Upper lobe of left lung (tissue), 4 donors: ENCODE results near the gene MCTP1.

Experiments
- POLR2A ChIP-seq, 4 donors: fragments of 450-650 bp; IDR thresholded peaks; one replicate each; pipeline ENCODE4 v1.5.1; 2016 to 2017; ENCODE audit warnings: antibody characterized with exemption in 4 of 4, mild to moderate bottlenecking in 2 of 4
- POLR2AphosphoS5 ChIP-seq, 2 donors: sonication (generic); formaldehyde crosslinking; IDR thresholded peaks; one replicate each; pipeline ENCODE4 v1.5.1; 2017; ENCODE audit warnings: antibody characterized with exemption in 2 of 2
- TF ChIP-seq, protein P1 (sequence below), 6 experiments: fragments of 450-650 bp in 4 of 6; fragments of 200-600 bp in 2 of 6; sonication (generic) in 2 of 6; IDR thresholded peaks; one replicate each; pipeline ENCODE4 v1.5.1; 2016 to 2019; ENCODE audit warnings: antibody characterized with exemption in 6 of 6

DNA sequence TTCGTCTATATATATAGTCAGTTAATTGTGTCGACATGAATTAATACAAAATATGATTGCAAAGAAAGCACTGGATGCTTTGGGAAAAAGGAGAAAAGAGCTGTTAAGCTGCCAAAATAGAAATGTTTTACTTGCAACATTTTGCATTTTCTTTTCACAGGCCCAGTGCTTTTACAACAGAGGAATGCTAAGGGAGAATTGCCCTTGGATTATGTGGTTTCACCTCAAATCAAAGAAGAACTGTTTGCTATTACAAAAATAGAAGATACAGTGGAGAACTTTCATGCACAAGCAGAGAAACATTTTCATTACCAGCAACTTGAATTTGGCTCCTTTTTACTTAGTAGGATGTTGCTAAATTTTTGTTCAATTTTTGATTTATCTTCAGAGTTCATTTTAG lies 590.2 kb downstream of the MCTP1 start:
- TF ChIP-seq, protein P1, sequence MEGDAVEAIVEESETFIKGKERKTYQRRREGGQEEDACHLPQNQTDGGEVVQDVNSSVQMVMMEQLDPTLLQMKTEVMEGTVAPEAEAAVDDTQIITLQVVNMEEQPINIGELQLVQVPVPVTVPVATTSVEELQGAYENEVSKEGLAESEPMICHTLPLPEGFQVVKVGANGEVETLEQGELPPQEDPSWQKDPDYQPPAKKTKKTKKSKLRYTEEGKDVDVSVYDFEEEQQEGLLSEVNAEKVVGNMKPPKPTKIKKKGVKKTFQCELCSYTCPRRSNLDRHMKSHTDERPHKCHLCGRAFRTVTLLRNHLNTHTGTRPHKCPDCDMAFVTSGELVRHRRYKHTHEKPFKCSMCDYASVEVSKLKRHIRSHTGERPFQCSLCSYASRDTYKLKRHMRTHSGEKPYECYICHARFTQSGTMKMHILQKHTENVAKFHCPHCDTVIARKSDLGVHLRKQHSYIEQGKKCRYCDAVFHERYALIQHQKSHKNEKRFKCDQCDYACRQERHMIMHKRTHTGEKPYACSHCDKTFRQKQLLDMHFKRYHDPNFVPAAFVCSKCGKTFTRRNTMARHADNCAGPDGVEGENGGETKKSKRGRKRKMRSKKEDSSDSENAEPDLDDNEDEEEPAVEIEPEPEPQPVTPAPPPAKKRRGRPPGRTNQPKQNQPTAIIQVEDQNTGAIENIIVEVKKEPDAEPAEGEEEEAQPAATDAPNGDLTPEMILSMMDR (IDR thresholded peaks at IDR 0.05), result no peak
- no peak for TF ChIP-seq POLR2AphosphoS5 (IDR thresholded peaks at IDR 0.05)
- TF ChIP-seq POLR2A (IDR thresholded peaks at IDR 0.05), result no peak
